ENCODE data around the gene ZNF530. TPM values are rescaled to one million over a fixed set of nuclear protein-coding genes. Genes with fewer than 3 reads are reported as not detected.

The ZNF530 gene
- total RNA-seq, 1 donor from 2014 or later: 3.9 TPM

DNA sequence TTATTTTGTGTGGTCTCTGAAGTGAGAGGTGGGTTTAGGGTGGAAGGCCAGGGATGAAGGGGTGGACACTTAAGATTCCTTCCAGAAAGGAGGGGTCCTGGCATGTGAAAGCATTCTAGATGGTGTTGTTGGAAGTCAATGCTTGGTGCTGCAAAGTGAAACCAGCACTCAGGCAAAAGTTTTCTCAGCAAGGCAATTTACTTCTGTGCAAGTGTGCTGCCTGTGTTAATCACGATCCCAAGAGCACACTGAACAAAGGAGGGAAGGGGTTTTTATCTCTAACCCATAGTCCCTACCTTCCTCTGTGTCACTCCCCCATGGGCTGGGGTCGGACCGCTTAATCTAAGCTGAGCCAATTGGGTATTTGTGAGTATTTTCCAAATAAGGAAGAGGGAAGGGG is 15.7 kb downstream of the ZNF530 start:
- TF ChIP-seq, protein P1, sequence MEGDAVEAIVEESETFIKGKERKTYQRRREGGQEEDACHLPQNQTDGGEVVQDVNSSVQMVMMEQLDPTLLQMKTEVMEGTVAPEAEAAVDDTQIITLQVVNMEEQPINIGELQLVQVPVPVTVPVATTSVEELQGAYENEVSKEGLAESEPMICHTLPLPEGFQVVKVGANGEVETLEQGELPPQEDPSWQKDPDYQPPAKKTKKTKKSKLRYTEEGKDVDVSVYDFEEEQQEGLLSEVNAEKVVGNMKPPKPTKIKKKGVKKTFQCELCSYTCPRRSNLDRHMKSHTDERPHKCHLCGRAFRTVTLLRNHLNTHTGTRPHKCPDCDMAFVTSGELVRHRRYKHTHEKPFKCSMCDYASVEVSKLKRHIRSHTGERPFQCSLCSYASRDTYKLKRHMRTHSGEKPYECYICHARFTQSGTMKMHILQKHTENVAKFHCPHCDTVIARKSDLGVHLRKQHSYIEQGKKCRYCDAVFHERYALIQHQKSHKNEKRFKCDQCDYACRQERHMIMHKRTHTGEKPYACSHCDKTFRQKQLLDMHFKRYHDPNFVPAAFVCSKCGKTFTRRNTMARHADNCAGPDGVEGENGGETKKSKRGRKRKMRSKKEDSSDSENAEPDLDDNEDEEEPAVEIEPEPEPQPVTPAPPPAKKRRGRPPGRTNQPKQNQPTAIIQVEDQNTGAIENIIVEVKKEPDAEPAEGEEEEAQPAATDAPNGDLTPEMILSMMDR (IDR thresholded peaks at IDR 0.05; ENCODE audit: insufficient read depth, low read length, severe bottlenecking): no peak
- Histone ChIP-seq H3K36me3 (ENCODE audit: control insufficient read depth, insufficient read depth, low read length) (peaks cover 30% of the 10 kb centered on the region), H3K4me3 (ENCODE audit: low read depth, low read length) (no peak overlapping the region), H3K27me3 (ENCODE audit: control insufficient read depth, insufficient read depth, low read length) (no peaks in the 10 kb centered on the region)
- DNase-seq (ENCODE audit: low read depth): no peak
- FAIRE-seq: no peak

DNA sequence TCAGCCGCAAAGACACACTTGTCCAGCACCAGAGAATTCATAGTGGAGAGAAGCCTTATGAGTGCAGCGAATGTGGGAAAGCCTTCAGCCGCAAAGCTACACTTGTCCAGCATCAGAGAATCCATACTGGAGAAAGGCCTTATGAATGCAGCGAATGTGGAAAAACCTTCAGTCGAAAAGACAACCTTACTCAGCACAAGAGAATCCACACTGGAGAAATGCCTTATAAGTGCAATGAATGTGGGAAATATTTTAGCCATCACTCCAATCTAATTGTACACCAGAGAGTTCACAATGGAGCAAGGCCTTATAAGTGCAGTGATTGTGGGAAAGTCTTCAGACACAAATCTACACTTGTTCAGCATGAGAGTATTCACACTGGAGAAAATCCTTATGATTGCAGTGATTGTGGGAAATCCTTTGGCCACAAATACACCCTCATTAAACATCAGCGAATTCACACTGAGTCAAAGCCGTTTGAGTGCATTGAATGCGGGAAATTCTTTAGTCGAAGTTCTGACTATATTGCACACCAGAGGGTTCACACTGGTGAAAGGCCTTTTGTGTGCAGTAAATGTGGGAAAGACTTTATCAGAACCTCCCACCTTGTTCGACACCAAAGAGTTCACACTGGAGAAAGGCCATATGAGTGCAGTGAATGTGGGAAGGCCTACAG is 21.1 kb downstream of the ZNF530 start:
- TF ChIP-seq, protein P1 (IDR thresholded peaks at IDR 0.05; ENCODE audit: insufficient read depth, low read length, severe bottlenecking): no peak
- Histone ChIP-seq H3K4me3 (ENCODE audit: low read depth, low read length) (no peak overlapping the region), H3K36me3 (ENCODE audit: control insufficient read depth, insufficient read depth, low read length) (peaks cover 47% of the 10 kb centered on the region), H3K27me3 (ENCODE audit: control insufficient read depth, insufficient read depth, low read length) (no peaks in the 10 kb centered on the region)
- DNase-seq (ENCODE audit: low read depth) (no peak), FAIRE-seq (no peak)

DNA sequence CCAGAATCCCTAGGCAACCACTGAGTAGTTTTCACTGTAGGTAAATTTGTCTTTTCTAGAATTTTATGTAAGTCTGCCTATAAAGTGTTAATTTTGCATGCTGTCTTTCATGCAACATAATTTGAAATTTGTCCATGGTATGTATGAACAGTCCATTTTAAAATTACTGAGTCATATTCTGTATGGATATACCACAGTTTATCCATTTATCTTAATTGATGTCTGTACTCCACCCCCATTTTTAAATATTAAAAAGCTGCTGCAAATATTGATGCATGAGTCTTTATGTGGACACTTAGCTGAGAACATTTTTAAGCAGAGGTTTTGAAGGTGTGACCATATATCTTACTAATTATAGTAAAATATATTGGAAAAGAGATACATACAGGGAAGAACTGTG is 23.4 kb downstream of the ZNF530 start:
- H3K36me3 ChIP-seq (ENCODE audit: control insufficient read depth, insufficient read depth, low read length): peaks cover 33% of the 10 kb centered on the region
- TF ChIP-seq, protein P1 (IDR thresholded peaks at IDR 0.05; ENCODE audit: insufficient read depth, low read length, severe bottlenecking): no peak
- DNase-seq (ENCODE audit: low read depth) (no peak), FAIRE-seq (no peak)
- no peaks in the 10 kb centered on the region for H3K27me3 ChIP-seq (ENCODE audit: control insufficient read depth, insufficient read depth, low read length)
- no peak overlapping the region for H3K4me3 ChIP-seq (ENCODE audit: low read depth, low read length)

DNA sequence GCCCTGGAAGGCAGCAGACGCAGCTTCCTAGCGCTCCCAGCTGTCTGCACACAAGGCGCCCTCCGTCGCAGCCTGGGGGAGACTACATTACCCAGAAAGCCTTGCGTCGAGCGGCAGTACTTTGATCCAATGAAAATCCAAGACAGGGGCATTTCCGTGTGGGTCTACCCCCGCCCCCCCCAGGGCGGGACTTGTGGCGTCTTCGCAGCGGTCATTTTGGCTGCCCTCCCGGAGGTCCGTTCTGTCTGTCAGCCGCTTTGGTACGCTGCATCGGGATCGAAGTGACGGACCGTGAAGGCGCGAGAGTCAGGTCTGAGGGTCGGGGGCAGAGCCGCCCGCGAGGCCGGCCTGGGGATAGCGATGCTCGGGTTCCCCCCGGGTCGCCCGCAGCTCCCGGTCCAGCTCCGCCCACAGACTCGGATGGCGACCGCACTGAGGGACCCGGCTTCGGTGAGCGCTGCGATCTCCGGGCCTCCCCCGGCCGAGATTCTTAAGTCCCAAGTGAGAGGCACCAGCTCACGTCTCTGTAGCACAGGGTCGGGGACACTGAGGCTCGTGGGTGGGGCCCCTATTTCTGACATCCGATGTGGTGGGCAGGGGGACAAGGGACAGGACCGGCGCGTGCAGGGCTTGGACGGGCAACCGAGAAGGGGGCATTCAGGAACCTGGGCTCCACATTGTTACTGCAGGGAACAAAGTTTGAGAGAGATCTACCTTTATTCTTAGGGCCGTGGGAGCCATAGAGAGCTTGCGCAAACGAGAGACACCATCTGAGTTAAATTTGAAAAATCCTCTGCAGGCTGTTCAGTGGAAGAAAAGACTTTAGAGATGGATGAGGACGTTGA is 33.5 kb downstream of the ZNF530 start, which contains the start of gene ZNF211:
Gene ZNF211 (plus strand): TSS at position 182 of the 845 bp plus-strand sequence. CDS start 179 bp downstream, at position 361.
- FAIRE-seq: no peak
- peak within 1 kb of the TSS; percentile 90 for H3K4me3 ChIP-seq (ENCODE audit: low read depth, low read length)
- DNase-seq (ENCODE audit: low read depth): peak; percentile 87
- no peaks in the 10 kb centered on the region for H3K27me3 ChIP-seq (ENCODE audit: control insufficient read depth, insufficient read depth, low read length)
- TF ChIP-seq, protein P1 (IDR thresholded peaks at IDR 0.05; ENCODE audit: insufficient read depth, low read length, severe bottlenecking): no peak
- H3K36me3 ChIP-seq (ENCODE audit: control insufficient read depth, insufficient read depth, low read length): peaks cover 1% of the 10 kb centered on the region

DNA sequence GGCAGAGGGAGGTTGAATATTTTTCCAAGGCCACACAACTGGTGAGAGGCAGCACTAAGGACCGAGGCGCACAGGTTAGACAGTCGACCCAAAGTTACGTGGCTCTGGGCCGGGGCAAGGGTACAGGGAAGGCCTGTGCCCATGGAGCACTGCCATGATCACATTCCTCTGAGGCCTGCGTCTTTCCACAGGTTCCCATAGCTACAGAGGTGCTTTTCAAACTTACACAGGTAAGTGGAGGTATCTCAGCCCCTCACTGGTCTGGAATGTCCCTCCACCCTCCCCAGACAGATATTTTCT is 34.1 kb downstream of the ZNF530 start:
- peak overlapping the region; percentile 90 for H3K4me3 ChIP-seq (ENCODE audit: low read depth, low read length)
- FAIRE-seq (no peak), DNase-seq (ENCODE audit: low read depth) (no peak)
- peaks cover 1% of the 10 kb centered on the region for H3K36me3 ChIP-seq (ENCODE audit: control insufficient read depth, insufficient read depth, low read length)
- TF ChIP-seq, protein P1 (IDR thresholded peaks at IDR 0.05; ENCODE audit: insufficient read depth, low read length, severe bottlenecking): no peak
- H3K27me3 ChIP-seq (ENCODE audit: control insufficient read depth, insufficient read depth, low read length): no peaks in the 10 kb centered on the region

All from bronchial epithelial cell (primary cell).